GM12892 (cell line): ENCODE results near the gene OR10D3.

Experiments
- POLR2A ChIP-seq: IDR thresholded peaks from 2 replicates; pipeline ENCODE4 v1.6.1; 2011; ENCODE audit warnings: low read depth, low read length, control low read depth
- POLR2AphosphoS5 ChIP-seq: IDR thresholded peaks from 2 replicates; pipeline ENCODE4 v1.6.1; 2011; ENCODE audit warnings: low read depth, low read length, control low read depth

GRCh38 chr11:124225471-124225870, 42.3 kb downstream of the OR10D3 start:
- TF ChIP-seq POLR2A (no peak), POLR2AphosphoS5 (no peak)
